ENCODE measurements around the gene MYO3B.

DNA sequence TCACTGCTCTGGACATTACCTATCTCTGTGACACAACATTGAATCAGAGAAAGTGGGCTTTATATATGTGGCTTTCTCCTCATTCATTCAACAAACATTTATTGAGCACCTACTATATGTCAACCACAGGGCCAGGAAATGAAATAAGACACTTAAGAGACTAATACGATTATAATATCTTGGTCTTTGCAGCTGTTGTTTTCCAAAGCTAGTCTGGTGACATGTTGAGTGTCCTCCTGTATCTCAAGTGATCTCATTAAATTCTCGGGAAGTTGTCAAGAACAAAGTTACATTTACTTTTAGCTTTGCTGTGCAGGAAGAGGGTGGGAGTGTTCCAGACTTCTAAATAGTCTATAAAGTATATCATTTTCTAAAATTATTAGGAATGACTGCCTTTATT is 372.6 kb downstream of the MYO3B start:
- TF ChIP-seq, protein P1, sequence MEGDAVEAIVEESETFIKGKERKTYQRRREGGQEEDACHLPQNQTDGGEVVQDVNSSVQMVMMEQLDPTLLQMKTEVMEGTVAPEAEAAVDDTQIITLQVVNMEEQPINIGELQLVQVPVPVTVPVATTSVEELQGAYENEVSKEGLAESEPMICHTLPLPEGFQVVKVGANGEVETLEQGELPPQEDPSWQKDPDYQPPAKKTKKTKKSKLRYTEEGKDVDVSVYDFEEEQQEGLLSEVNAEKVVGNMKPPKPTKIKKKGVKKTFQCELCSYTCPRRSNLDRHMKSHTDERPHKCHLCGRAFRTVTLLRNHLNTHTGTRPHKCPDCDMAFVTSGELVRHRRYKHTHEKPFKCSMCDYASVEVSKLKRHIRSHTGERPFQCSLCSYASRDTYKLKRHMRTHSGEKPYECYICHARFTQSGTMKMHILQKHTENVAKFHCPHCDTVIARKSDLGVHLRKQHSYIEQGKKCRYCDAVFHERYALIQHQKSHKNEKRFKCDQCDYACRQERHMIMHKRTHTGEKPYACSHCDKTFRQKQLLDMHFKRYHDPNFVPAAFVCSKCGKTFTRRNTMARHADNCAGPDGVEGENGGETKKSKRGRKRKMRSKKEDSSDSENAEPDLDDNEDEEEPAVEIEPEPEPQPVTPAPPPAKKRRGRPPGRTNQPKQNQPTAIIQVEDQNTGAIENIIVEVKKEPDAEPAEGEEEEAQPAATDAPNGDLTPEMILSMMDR (optimal IDR thresholded peaks at IDR 0.05 in 1 of 3, IDR thresholded peaks at IDR 0.05 in 1 of 3, conservative IDR thresholded peaks at IDR 0.05 in 1 of 3; ENCODE audit: extremely low read depth in 1 of 3, insufficient read depth in 2 of 3, low read length in 3 of 3), result no peak
- no peak for TF ChIP-seq EZH2 (IDR thresholded peaks at IDR 0.05; ENCODE audit: low read length)
